GM18505 (cell line): ENCODE results near the gene KCNQ5.

Experiments used
- ATAC-seq: cut with Tn5 transposase; IDR thresholded peaks from one replicate; pipeline ENCODE4 v1.9.1; 2021; ENCODE audit not compliant: unreplicated experiment
- POLR2A ChIP-seq: IDR thresholded peaks from 4 replicates; pipeline ENCODE4 v1.6.1; 2011; ENCODE audit warnings: borderline replicate concordance; ENCODE audit not compliant: insufficient read depth, insufficient read length; ENCODE audit errors: extremely low read depth

KCNQ5 gene

GRCh38 chr6:73000460-73000859 lies 378.6 kb downstream of the KCNQ5 start:
- ATAC-seq, result no peak
- TF ChIP-seq POLR2A, result no peak

- ATAC-seq, result no peak
Observed at GRCh38 chr6:73002588-73002987, 380.7 kb downstream of the KCNQ5 start.

GRCh38 chr6:73003302-73003701 lies 381.4 kb downstream of the KCNQ5 start:
- no peak for ATAC-seq
- TF ChIP-seq POLR2A, result no peak

More at GRCh38 chr6:73002588-73002987, 380.7 kb downstream of the KCNQ5 start:
- no peak for TF ChIP-seq POLR2A

- TF ChIP-seq POLR2A, result no peak
- no peak for ATAC-seq
Observed at GRCh38 chr6:73004231-73004630, 382.4 kb downstream of the KCNQ5 start.

- no peak for TF ChIP-seq POLR2A
- no peak for ATAC-seq
Observed at GRCh38 chr6:73004861-73005260, 383.0 kb downstream of the KCNQ5 start.

- no peak for ATAC-seq
- TF ChIP-seq POLR2A, result no peak
Observed at GRCh38 chr6:73006146-73006545, 384.3 kb downstream of the KCNQ5 start.

GRCh38 chr6:73011945-73012344 lies 390.1 kb downstream of the KCNQ5 start:
- no peak for ATAC-seq
- TF ChIP-seq POLR2A, result no peak

GRCh38 chr6:73017476-73017875 lies 395.6 kb downstream of the KCNQ5 start:
- TF ChIP-seq POLR2A, result no peak

GRCh38 chr6:73024598-73024997 lies 402.7 kb downstream of the KCNQ5 start:
- no peak for TF ChIP-seq POLR2A
- no peak for ATAC-seq

More at GRCh38 chr6:73017476-73017875, 395.6 kb downstream of the KCNQ5 start:
- no peak for ATAC-seq

- no peak for TF ChIP-seq POLR2A
- ATAC-seq, result no peak
Observed at GRCh38 chr6:73027691-73028090, 405.8 kb downstream of the KCNQ5 start.

- no peak for ATAC-seq
- no peak for TF ChIP-seq POLR2A
Observed at GRCh38 chr6:73028124-73028766, 406.4 kb downstream of the KCNQ5 start.

- no peak for TF ChIP-seq POLR2A
- no peak for ATAC-seq
Observed at GRCh38 chr6:73028893-73029450, 407.1 kb downstream of the KCNQ5 start.

GRCh38 chr6:73030257-73030656 lies 408.4 kb downstream of the KCNQ5 start:
- TF ChIP-seq POLR2A, result no peak
- ATAC-seq, result peak; percentile 78
